Stomach (tissue), 4 donors: ENCODE measurements around the gene PNLDC1.

Experiments
- EP300 ChIP-seq: sonication (generic); formaldehyde crosslinking; IDR thresholded peaks from one replicate; pipeline ENCODE4 v1.6.1; 2017; ENCODE audit warnings: antibody characterized with exemption
- TF ChIP-seq, protein P1 (sequence below), 7 experiments: fragments of 450-650 bp in 4 of 7; fragments of 200-600 bp in 3 of 7; sonication (generic) in 3 of 7; IDR thresholded peaks; one replicate each; pipeline ENCODE4 v1.5.1; 2016 to 2019; ENCODE audit warnings: antibody characterized with exemption in 7 of 7, control low read depth in 2 of 7, mild to moderate bottlenecking in 1 of 7

DNA sequence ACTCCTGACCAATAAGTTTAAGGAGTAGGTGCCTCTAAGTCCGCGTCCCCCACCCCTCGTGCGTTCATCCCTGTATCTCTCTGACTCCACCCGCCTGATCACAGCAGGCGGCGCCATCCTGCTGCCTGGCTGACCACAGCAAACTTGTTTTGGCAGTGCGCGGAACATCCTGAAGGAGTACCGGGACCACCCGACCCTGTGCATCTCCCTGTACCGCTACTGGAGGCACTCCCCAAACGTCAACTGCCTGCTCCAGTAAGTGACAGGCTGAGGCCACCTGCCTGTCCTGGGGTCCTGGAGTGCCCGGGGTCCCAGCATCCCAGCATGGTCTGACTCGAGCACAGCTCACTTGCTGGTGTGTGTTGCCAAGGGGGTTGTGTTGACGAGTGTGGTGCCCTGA, 19.0 kb downstream of the PNLDC1 start:
- TF ChIP-seq, protein P1, sequence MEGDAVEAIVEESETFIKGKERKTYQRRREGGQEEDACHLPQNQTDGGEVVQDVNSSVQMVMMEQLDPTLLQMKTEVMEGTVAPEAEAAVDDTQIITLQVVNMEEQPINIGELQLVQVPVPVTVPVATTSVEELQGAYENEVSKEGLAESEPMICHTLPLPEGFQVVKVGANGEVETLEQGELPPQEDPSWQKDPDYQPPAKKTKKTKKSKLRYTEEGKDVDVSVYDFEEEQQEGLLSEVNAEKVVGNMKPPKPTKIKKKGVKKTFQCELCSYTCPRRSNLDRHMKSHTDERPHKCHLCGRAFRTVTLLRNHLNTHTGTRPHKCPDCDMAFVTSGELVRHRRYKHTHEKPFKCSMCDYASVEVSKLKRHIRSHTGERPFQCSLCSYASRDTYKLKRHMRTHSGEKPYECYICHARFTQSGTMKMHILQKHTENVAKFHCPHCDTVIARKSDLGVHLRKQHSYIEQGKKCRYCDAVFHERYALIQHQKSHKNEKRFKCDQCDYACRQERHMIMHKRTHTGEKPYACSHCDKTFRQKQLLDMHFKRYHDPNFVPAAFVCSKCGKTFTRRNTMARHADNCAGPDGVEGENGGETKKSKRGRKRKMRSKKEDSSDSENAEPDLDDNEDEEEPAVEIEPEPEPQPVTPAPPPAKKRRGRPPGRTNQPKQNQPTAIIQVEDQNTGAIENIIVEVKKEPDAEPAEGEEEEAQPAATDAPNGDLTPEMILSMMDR (IDR thresholded peaks at IDR 0.05), result no peak
- TF ChIP-seq EP300, result no peak
